HG03045 (cell line): ENCODE data around the gene TBX1.

Experiments used
- ATAC-seq: cut with Tn5 transposase; IDR thresholded peaks from one replicate; pipeline ENCODE4 v1.9.1; 2021; ENCODE audit warnings: mild to moderate bottlenecking, moderate library complexity; ENCODE audit not compliant: unreplicated experiment

Gene TBX1

GRCh38 chr22:19737846-19738663 lies 22.5 kb upstream of the TBX1 start:
- ATAC-seq: no peak

GRCh38 chr22:19738664-19739447 lies 21.7 kb upstream of the TBX1 start:
- ATAC-seq: no peak

- no peak for ATAC-seq
Observed at GRCh38 chr22:19739448-19739895, 21.1 kb upstream of the TBX1 start.

GRCh38 chr22:19739911-19740449 lies 20.6 kb upstream of the TBX1 start:
- ATAC-seq: no peak

- no peak for ATAC-seq
Observed at GRCh38 chr22:19740586-19740985, 20.0 kb upstream of the TBX1 start.

- no peak for ATAC-seq
Observed at GRCh38 chr22:19741053-19741452, 19.5 kb upstream of the TBX1 start.

GRCh38 chr22:19742160-19743066 lies 18.2 kb upstream of the TBX1 start:
- no peak for ATAC-seq

GRCh38 chr22:19743081-19743480 lies 17.5 kb upstream of the TBX1 start:
- no peak for ATAC-seq

- no peak for ATAC-seq
Observed at GRCh38 chr22:19743651-19744050, 16.9 kb upstream of the TBX1 start.

GRCh38 chr22:19744350-19745006 lies 16.1 kb upstream of the TBX1 start:
- no peak for ATAC-seq

- ATAC-seq: no peak
Observed at GRCh38 chr22:19745155-19746101, 15.2 kb upstream of the TBX1 start.

GRCh38 chr22:19746726-19747125 lies 13.9 kb upstream of the TBX1 start:
- no peak for ATAC-seq

GRCh38 chr22:19747551-19747950 lies 13.0 kb upstream of the TBX1 start:
- ATAC-seq: no peak

GRCh38 chr22:19748139-19748538 lies 12.4 kb upstream of the TBX1 start:
- ATAC-seq: no peak

GRCh38 chr22:19748991-19749664 lies 11.4 kb upstream of the TBX1 start:
- no peak for ATAC-seq

GRCh38 chr22:19749876-19750275 lies 10.7 kb upstream of the TBX1 start:
- no peak for ATAC-seq

- no peak for ATAC-seq
Observed at GRCh38 chr22:19750507-19751490, 9.8 kb upstream of the TBX1 start.
